GM12878 (cell line): ENCODE measurements around the gene INSYN2B. TPM values are rescaled to one million over a fixed set of nuclear protein-coding genes. Genes with fewer than 3 reads are reported as not detected.

ENCODE experiments used
- ATAC-seq: fragments of 200-7000 bp; cut with Tn5 transposase; 3 replicates; pipeline ENCODE4 v1.9.1; 2020; ENCODE audit warnings: mild to moderate bottlenecking, moderate library complexity
- BruUV-seq: library from RNA; stranded (reverse); fragments of 400-500 nt; replicated peaks from 2 replicates; lab custom pipeline; 2021; lab: Mats Ljungman, UMichigan
- CTCF ChIA-PET: fragments of 300-600 bp; sonication (Branson Sonifier 250); formaldehyde crosslinking; extraction: SDS; loops from one replicate; lab custom pipeline; 2021; ENCODE audit warnings: inconsistent platforms; lab: Yijun Ruan, JAX
- POLR2A ChIA-PET: fragments of 350-600 bp; formaldehyde crosslinking; extraction: SDS; loops from one replicate; lab custom pipeline; 2021; ENCODE audit warnings: inconsistent platforms; lab: Charles Lee
- RAD21 ChIA-PET: fragments of 300-600 bp; sonication (Branson Sonifier 250); formaldehyde crosslinking; loops from one replicate; lab custom pipeline; 2023; ENCODE audit warnings: antibody characterized with exemption; ENCODE audit not compliant: unreplicated experiment; lab: Charles Lee
- SMC1A ChIA-PET: fragments of 300-600 bp; sonication (Branson Sonifier 250); formaldehyde crosslinking; loops from one replicate; lab custom pipeline; 2023; ENCODE audit not compliant: unreplicated experiment, uncharacterized antibody; lab: Charles Lee
- DNase-seq: peaks from one replicate; pipeline ENCODE4 v3.0.0-alpha.2; 2011; ENCODE audit warnings: low read depth, low spot score
- FAIRE-seq: peaks from 3 replicates; lab custom pipeline; 2011; peaks lifted over from hg19 to GRCh38; lab: Jason Lieb, UNC
- H2AFZ ChIP-seq: 2 replicates; pipeline ENCODE4 v1.6.0; 2011; ENCODE audit warnings: low read depth, low read length, control low read depth; ENCODE audit not compliant: control insufficient read depth
- H3K27ac ChIP-seq: 2 replicates; pipeline ENCODE4 v1.5.1; 2011; ENCODE audit warnings: control low read depth; ENCODE audit not compliant: control insufficient read depth, insufficient read depth
- H3K27me3 ChIP-seq, 2 experiments: replicated peaks in 1 of 2; 2 replicates each; pipeline versions ENCODE4 v1.6.0 to v1.6.1; 2011; ENCODE audit warnings: low read length in 1 of 2; ENCODE audit not compliant: control insufficient read depth in 2 of 2, insufficient read depth in 2 of 2
- H3K36me3 ChIP-seq, 2 experiments: 2 replicates each; pipeline ENCODE4 v1.5.1; 2011; ENCODE audit warnings: low read length in 1 of 2; ENCODE audit not compliant: control insufficient read depth in 2 of 2, insufficient read depth in 2 of 2
- H3K4me1 ChIP-seq: 2 replicates; pipeline ENCODE4 v1.6.1; 2011; ENCODE audit warnings: mild to moderate bottlenecking, low read length, moderate library complexity, mixed read lengths; ENCODE audit not compliant: control insufficient read depth, insufficient read depth
- H3K4me2 ChIP-seq: 2 replicates; pipeline ENCODE4 v1.6.0; 2011; ENCODE audit warnings: control low read depth; ENCODE audit not compliant: control insufficient read depth, insufficient read depth
- H3K4me3 ChIP-seq: fragments of 200-600 bp; sonication (generic); 2 replicates; pipeline ENCODE4 v1.5.1; 2016
- H3K79me2 ChIP-seq: 2 replicates; pipeline ENCODE4 v1.6.0; 2011; ENCODE audit warnings: low read length; ENCODE audit not compliant: control insufficient read depth, insufficient read depth
- H3K9ac ChIP-seq: 2 replicates; pipeline ENCODE4 v1.8.0; 2011; ENCODE audit warnings: low read length, control low read depth, mixed read lengths; ENCODE audit not compliant: control insufficient read depth, insufficient read depth
- H3K9me3 ChIP-seq: replicated peaks from 3 replicates; pipeline ENCODE4 v1.5.1; 2011; ENCODE audit warnings: mild to moderate bottlenecking, low read length; ENCODE audit not compliant: control insufficient read depth, insufficient read depth
- H4K20me1 ChIP-seq: 2 replicates; pipeline ENCODE4 v1.6.0; 2011; ENCODE audit not compliant: control insufficient read depth, insufficient read depth
- ATF7 ChIP-seq: fragments of 450-650 bp; IDR thresholded peaks from 2 replicates; pipeline ENCODE4 v1.6.1; 2016; ENCODE audit warnings: low read depth, mild to moderate bottlenecking
- BMI1 ChIP-seq: fragments of 450-650 bp; IDR thresholded peaks from 2 replicates; pipeline ENCODE4 v1.6.1; 2016; ENCODE audit warnings: mild to moderate bottlenecking, moderate library complexity, borderline replicate concordance
- CTCF ChIP-seq, 3 experiments: IDR thresholded peaks in 2 of 3; conservative IDR thresholded peaks in 1 of 3; 2 replicates each; pipeline ENCODE4 v1.5.1; 2011; ENCODE audit warnings: low read depth in 3 of 3, low read length in 3 of 3, mild to moderate bottlenecking in 3 of 3, control low read depth in 2 of 3, moderate library complexity in 2 of 3, inconsistent platforms in 1 of 3, mixed read lengths in 1 of 3; ENCODE audit not compliant: control insufficient read depth in 2 of 3, insufficient read depth in 1 of 3; ENCODE audit errors: extremely low read depth in 1 of 3
- CUX1 ChIP-seq: IDR thresholded peaks from 2 replicates; pipeline ENCODE4 v1.6.1; 2012; ENCODE audit warnings: improper control_type of control experiment, low read depth, low read length; ENCODE audit not compliant: insufficient replicate concordance
- ESRRA ChIP-seq: IDR thresholded peaks from 2 replicates; pipeline ENCODE4 v1.6.1; 2012; ENCODE audit warnings: mild to moderate bottlenecking, low read length, improper control_type of control experiment
- HCFC1 ChIP-seq: fragments of 150-350 bp; IDR thresholded peaks from 2 replicates; pipeline ENCODE4 v1.6.1; 2014; ENCODE audit warnings: low read length
- IKZF1 ChIP-seq: fragments of 450-650 bp; conservative IDR thresholded peaks from 2 replicates; pipeline ENCODE4 v1.6.1; 2017; ENCODE audit warnings: antibody characterized with exemption, mild to moderate bottlenecking
- LARP7 ChIP-seq: fragments of 450-650 bp; IDR thresholded peaks from 2 replicates; pipeline ENCODE4 v1.6.1; 2017; ENCODE audit warnings: mild to moderate bottlenecking
- SREBF2 ChIP-seq: IDR thresholded peaks from 2 replicates; pipeline ENCODE4 v1.6.1; 2012; ENCODE audit warnings: mild to moderate bottlenecking, low read length
- WGBS: methylation state at CpG from one replicate; pipeline ENCODE4 v1.1.6; 2016; ENCODE audit warnings: low lambda C conversion rate; ENCODE audit not compliant: insufficient replicate concordance, insufficient coverage; ENCODE audit errors: missing lambda C conversion rate; 5-methylcytosine and 5-hydroxymethylcytosine counted together
- in situ Hi-C: fragments of 300-500 bp; cut with MboI; formaldehyde crosslinking; loops from 9 replicates; pipeline ENCODE4 v1.14.3; 2018; ENCODE audit warnings: mixed read lengths
- intact Hi-C: fragments of 100-400 bp; cut with micrococcal nuclease; formaldehyde crosslinking; loops from one replicate; pipeline ENCODE4 v1.14.2; 2022; ENCODE audit not compliant: unreplicated experiment
- polyA plus RNA-seq, 11 experiments: library from polyadenylated mRNA; depleted of rRNA in 4 of 11; unstranded in 6 of 11; stranded (reverse) in 5 of 11; fragments of >200 nt; fragmentation: Nextera tagmentation in 4 of 11; fragmentation: Illumina TruSeq in 1 of 11; extraction: Ambion mirVana in 4 of 11; extraction: Trizol in 1 of 11; gene quantifications; 1 replicate in 1 of 11; 2 replicates in 10 of 11; pipeline versions ENCODE4 v1.2.1 to v1.2.3, GENCODE V29; 2011 to 2016; ENCODE audit warnings: inconsistent platforms in 2 of 11, missing spikeins in 2 of 11, low read depth in 1 of 11
- total RNA-seq, 4 experiments: library from RNA; depleted of rRNA in 3 of 4; stranded (reverse); fragments of >200 nt in 3 of 4; fragmentation: Illumina TruSeq in 1 of 4; extraction: Trizol in 1 of 4; gene quantifications; 2 replicates each; pipeline versions ENCODE4 v1.2.1 to v1.2.3, GENCODE V29; 2013 to 2021

INSYN2B gene
- total and polyA plus RNA-seq, 10 of the 15 experiments (the other 5 are each of a cell fraction or from before 2014, with no cell fraction given): 0.05 to 0.27 (median 0.13) TPM; not detected in 7

GRCh38 chr5:169850409-169850808, 129.9 kb downstream of the INSYN2B start:
- CTCF ChIA-PET: interaction anchor here (1.1 to 1.7 kb wide), 5 partner anchors 9 to 783 kb away, joined by 3 to 5 read pairs (median 3); partner anchors contain the start of gene INSYN2B
- ATAC-seq: no peak
- Histone ChIP-seq H2AFZ (no peak overlapping the region), H3K4me1 (no peaks in the 10 kb centered on the region), H3K9me3 (peaks cover 34% of the 10 kb centered on the region), H3K4me3 (no peak overlapping the region), H4K20me1 (no peaks in the 10 kb centered on the region), H3K79me2 (no peaks in the 10 kb centered on the region), H3K4me2 (no peak overlapping the region)
- 98% methylated on average over 2 of the region's 2 CpGs for WGBS
- in situ Hi-C loops: no loop called here
- RAD21 ChIA-PET: interaction anchor here (1.0 kb wide), 1 partner anchor 130 kb away, joined by 4 read pairs; the partner anchor contains the start of gene INSYN2B
- FAIRE-seq: no peak
- DNase-seq: no peak
- TF ChIP-seq CTCF (IDR thresholded peaks at IDR 0.05 in 2 of 3, conservative IDR thresholded peaks at IDR 0.05 in 1 of 3; ENCODE audit: control insufficient read depth in 2 of 3, extremely low read depth in 1 of 3, insufficient read depth in 1 of 3, low read depth in 3 of 3, low read length in 3 of 3) (0 out of 6 replicates have a peak, but pooled peaks of 1 of the 3 experiments have one; percentile 14), HCFC1 (no peak), ESRRA (no peak)
- TF ChIP-seq, all 136 proteins: peak for 1
- H3K9ac ChIP-seq: no peak overlapping the region
- no peak overlapping the region for H3K27ac ChIP-seq
- ChIA-PET SMC1A (interaction anchor here (0.6 to 1.8 kb wide), 6 partner anchors 10 to 246 kb away, joined by 3 to 5 read pairs (median 4); no protein-coding TSS in a partner anchor), POLR2A (interaction anchor here (0.6 kb wide), 1 partner anchor 89 kb away, joined by 4 read pairs; no protein-coding TSS in a partner anchor)
- BruUV-seq: no TSS peak
- H3K27me3 ChIP-seq: no peaks in the 10 kb centered on the region
- intact Hi-C loops: no loop called here
- H3K36me3 ChIP-seq: peaks cover 12 to 28% of the 10 kb centered on the region in 2 experiments

GRCh38 chr5:169848792-169849191, 131.5 kb downstream of the INSYN2B start:
- FAIRE-seq (no peak), ATAC-seq (no peak), DNase-seq (no peak)
- RAD21 ChIA-PET: no interaction called here
- BruUV-seq: no TSS peak
- Histone ChIP-seq H3K4me1 (no peaks in the 10 kb centered on the region), H3K27me3 (no peaks in the 10 kb centered on the region), H3K9me3 (peaks cover 34% of the 10 kb centered on the region), H3K27ac (no peak overlapping the region), H3K4me2 (no peak overlapping the region), H3K36me3 (peaks cover 15 to 38% of the 10 kb centered on the region in 2 experiments), H4K20me1 (no peaks in the 10 kb centered on the region), H3K4me3 (no peak overlapping the region), H2AFZ (no peak overlapping the region), H3K9ac (no peak overlapping the region), H3K79me2 (no peaks in the 10 kb centered on the region)
- in situ Hi-C loops (no loop called here), intact Hi-C loops (no loop called here)
- SMC1A ChIA-PET: interaction anchor here (1.1 to 1.8 kb wide), 6 partner anchors 8 to 43 kb away, joined by 3 to 5 read pairs (median 4); no protein-coding TSS in a partner anchor
- 100% methylated on average over 2 of the region's 2 CpGs for WGBS
- POLR2A ChIA-PET: no interaction called here
- CTCF ChIA-PET: no interaction called here
- TF ChIP-seq ATF7 (no peak), BMI1 (no peak), LARP7 (no peak), SREBF2 (no peak), IKZF1 (no peak), CUX1 (no peak)
